Heart left ventricle (tissue), 16 donors: ENCODE data around the gene NHERF1. TPM values are rescaled to one million over a fixed set of nuclear protein-coding genes. Genes with fewer than 3 reads are reported as not detected.

Experiments
- ATAC-seq, 4 donors: fragments of 200-7000 bp; cut with Tn5 transposase; one replicate each; pipeline ENCODE4 v1.9.1; 2020 to 2022; ENCODE audit warnings: moderate library complexity in 4 of 4, mild to moderate bottlenecking in 3 of 4, moderate number of reproducible peaks in 1 of 4
- DNase-seq, 5 donors: peaks; one replicate each; pipeline ENCODE4 v3.0.0-alpha.2; 2020
- H3K27ac ChIP-seq, 12 donors: fragments of 200-600 bp; sonication (generic) in 4 of 12; one replicate each; pipeline versions ENCODE4 v1.5.0 to v1.8.0; 2016 to 2022; ENCODE audit warnings: mild to moderate bottlenecking in 2 of 12
- H3K27me3 ChIP-seq, 9 donors: fragments of 200-600 bp; sonication (generic) in 2 of 9; one replicate each; pipeline versions ENCODE4 v1.5.1 to v1.8.0; 2016 to 2022; ENCODE audit warnings: mild to moderate bottlenecking in 3 of 9
- H3K36me3 ChIP-seq, 9 donors: fragments of 200-600 bp; sonication (generic) in 2 of 9; one replicate each; pipeline versions ENCODE4 v1.5.0 to v1.8.0; 2018 to 2022; ENCODE audit warnings: mild to moderate bottlenecking in 2 of 9
- H3K4me1 ChIP-seq, 12 donors: fragments of 200-600 bp; sonication (generic) in 4 of 12; one replicate each; pipeline versions ENCODE4 v1.5.0 to v1.8.0; 2016 to 2022; ENCODE audit warnings: mild to moderate bottlenecking in 3 of 12
- H3K4me3 ChIP-seq, 12 donors: fragments of 200-600 bp; sonication (generic) in 4 of 12; one replicate each; pipeline versions ENCODE4 v1.5.0 to v1.8.0; 2017 to 2022; ENCODE audit warnings: mild to moderate bottlenecking in 9 of 12, moderate library complexity in 4 of 12
- H3K9me3 ChIP-seq, 12 donors: fragments of 200-600 bp; sonication (generic) in 4 of 12; one replicate each; pipeline versions ENCODE4 v1.5.0 to v1.8.0; 2016 to 2022; ENCODE audit warnings: mild to moderate bottlenecking in 1 of 12
- CTCF ChIP-seq, 12 donors: fragments of 200-600 bp; sonication (generic) in 4 of 12; IDR thresholded peaks; one replicate each; pipeline versions ENCODE4 v1.5.0 to v1.8.0; 2018 to 2022; ENCODE audit warnings: antibody characterized with exemption in 12 of 12, mild to moderate bottlenecking in 5 of 12
- POLR2A ChIP-seq, 2 donors: fragments of 450-650 bp; IDR thresholded peaks; one replicate each; pipeline ENCODE4 v1.6.1; 2017; ENCODE audit warnings: antibody characterized with exemption in 2 of 2, mild to moderate bottlenecking in 2 of 2, moderate library complexity in 2 of 2
- WGBS, 4 donors: extraction: QIAGEN DNeasy Blood & Tissue Kit in 2 of 4; methylation state at CpG; one replicate each; pipeline versions ENCODE4 v1.1.5 to v1.1.7; 2013 to 2018; 5-methylcytosine and 5-hydroxymethylcytosine counted together
- intact Hi-C, 10 donors: fragments of 100-400 bp; cut with DNase I; formaldehyde crosslinking; loops; one replicate each; pipeline versions ENCODE4 v1.11.1 to v1.14.2; 2022
- polyA plus RNA-seq, 2 donors: library from polyadenylated mRNA; stranded (reverse); fragments of 200-250 nt; gene quantifications; one replicate each; pipeline ENCODE4 v1.2.3, GENCODE V29; 2013
- total RNA-seq, 9 donors: library from RNA; depleted of rRNA in 2 of 9; stranded (reverse); fragments of >200 nt in 2 of 9; fragmentation: NEBNext Ultra II Directional in 3 of 9; extraction: Animal tissue kit (Norgen Biotek cat#: 25700) in 3 of 9; gene quantifications; one replicate each; pipeline versions ENCODE4 v1.1.0 to v1.2.4, GENCODE V29; 2016 to 2023
- donor health status: ischemic (EF 13 %, LVEDD 7.1; RV severe dilation, severe dysfunction).
- donor health status: healthy with polysubstance abuse.
- donor health status: DM: no; HTN: yes; CAD: no.
- donor health status: DM: no; HTN: no; CAD: no.
- donor health status: ischemic (EF 25% LVEDD 6.9; RV normal size, moderate dysfunction).
- donor health status: ischemic (EF 25% LVEDD 5.7; RV mildly dilated, moderate dysfunction).
- donor health status: healthy.
- donor health status: DM: yes; HTN: yes; CAD: no.
- donor health status: ischemic (EF 35%, LVEDD 5.7; RV mildly dilated, moderate dysfunction).
- donor health status: nonischemic (EF 11% LVEDD 7.7; RV severe dilation, severe dysfunction).
- donor health status: DM: yes; HTN: yes; CAD: no.
- donor health status: PGD.
- donor health status: ischemic (EF 29% LVEDD 5.4; RV normal size, mild dysfunction).
- donor health status: nonischemic (EF 23%, LVEDD 6.1; RV moderate dilation, normal function).

NHERF1 gene
- total and polyA plus RNA-seq, 11 donors, result 7.5 to 42.2 (median 19.2) TPM

GRCh38 chr17:74712756-74713155 lies 35.7 kb upstream of the NHERF1 start, which contains the start of gene CD300LF:
TSS of gene CD300LF (minus strand) at chr17:74712923. CDS start at chr17:74712866, 57 bp downstream.
- H3K9me3 ChIP-seq, result no peaks in the 10 kb centered on the region
- ATAC-seq, result peak in 3 of 4 donors; percentile 62 to 82 (median 82)
- H3K4me3 ChIP-seq, result peak within 1 kb of the TSS in 2 of 12 donors; percentile 26 to 59

DNA sequence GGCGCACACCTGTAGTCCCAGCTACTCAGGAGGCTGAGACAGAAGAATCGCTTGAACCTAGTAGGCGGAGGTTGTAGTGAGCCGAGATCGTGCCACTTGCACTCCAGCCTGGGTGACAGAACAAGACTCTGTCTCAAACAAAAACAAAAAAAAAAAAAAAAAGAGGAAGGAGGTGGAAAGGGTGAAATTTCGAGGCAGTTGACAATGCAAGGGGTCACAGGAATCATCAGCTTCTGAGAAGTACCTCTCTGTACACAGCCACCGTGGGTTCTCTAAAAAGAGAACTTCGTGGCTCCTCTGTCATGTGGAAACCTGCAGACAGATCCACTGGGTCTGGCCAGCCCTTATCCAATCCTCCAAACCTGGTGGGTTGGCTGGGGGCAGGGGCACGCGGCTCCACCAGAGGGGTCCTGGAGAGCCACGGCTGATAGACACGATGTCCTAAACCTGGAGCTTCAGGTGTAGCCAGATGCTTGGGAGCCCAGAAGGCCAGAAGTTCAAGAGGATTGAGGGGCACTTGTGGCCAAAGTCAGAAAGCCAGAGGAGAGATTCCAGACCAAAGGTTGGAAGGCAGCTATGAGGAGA lies 35.2 kb upstream of the NHERF1 start:
- ATAC-seq (no peak), DNase-seq (no peak)
- H3K27ac ChIP-seq, result peak overlapping the region in 1 of 12 donors; percentile 81
- intact Hi-C loops, result no loop called here
- peaks cover 0 to 13% (median 0%) of the 10 kb centered on the region in 12 donors for H3K4me1 ChIP-seq
- TF ChIP-seq POLR2A (IDR thresholded peaks at IDR 0.05) (no peak), CTCF (IDR thresholded peaks at IDR 0.05) (no peak)
- H3K4me3 ChIP-seq, result no peak overlapping the region
- peaks cover 0 to 34% (median 8%) of the 10 kb centered on the region in 9 donors for H3K27me3 ChIP-seq
- WGBS, 4 donors, result 84 to 87% (median 84%) methylated on average over 12 of the region's 12 CpGs
- H3K9me3 ChIP-seq, result no peaks in the 10 kb centered on the region
- no peaks in the 10 kb centered on the region for H3K36me3 ChIP-seq

More at GRCh38 chr17:74712756-74713155, 35.7 kb upstream of the NHERF1 start, which contains the start of gene CD300LF:
- Histone ChIP-seq H3K27me3 (peaks cover 0 to 34% (median 8%) of the 10 kb centered on the region in 9 donors), H3K27ac (peak within 1 kb of the TSS in 1 of 12 donors; percentile 81), H3K4me1 (peaks cover 0 to 13% (median 0%) of the 10 kb centered on the region in 12 donors), H3K36me3 (no peaks in the 10 kb centered on the region)
- WGBS, 4 donors, result 77 to 81% (median 79%) methylated on average over 8 of the region's 8 CpGs
- intact Hi-C loops, result no loop called here
- peak; percentile 29 to 69 (median 37) for DNase-seq
- TF ChIP-seq CTCF (IDR thresholded peaks at IDR 0.05) (no peak), POLR2A (IDR thresholded peaks at IDR 0.05) (no peak)

GRCh38 chr17:74715144-74715543 lies 33.3 kb upstream of the NHERF1 start:
- no peak overlapping the region for H3K4me3 ChIP-seq
- H3K9me3 ChIP-seq, result no peaks in the 10 kb centered on the region
- H3K27ac ChIP-seq, result no peak overlapping the region
- ATAC-seq (no peak), DNase-seq (no peak)
- TF ChIP-seq CTCF (IDR thresholded peaks at IDR 0.05), result no peak
- no peak for TF ChIP-seq POLR2A (IDR thresholded peaks at IDR 0.05)
- peaks cover 0 to 38% (median 8%) of the 10 kb centered on the region in 9 donors for H3K27me3 ChIP-seq
- intact Hi-C loops, result no loop called here
- no peaks in the 10 kb centered on the region for H3K36me3 ChIP-seq
- WGBS, 4 donors, result 16 to 33% (median 24%) methylated on average over 4 of the region's 4 CpGs
- H3K4me1 ChIP-seq, result peaks cover 0 to 13% (median 0%) of the 10 kb centered on the region in 12 donors

DNA sequence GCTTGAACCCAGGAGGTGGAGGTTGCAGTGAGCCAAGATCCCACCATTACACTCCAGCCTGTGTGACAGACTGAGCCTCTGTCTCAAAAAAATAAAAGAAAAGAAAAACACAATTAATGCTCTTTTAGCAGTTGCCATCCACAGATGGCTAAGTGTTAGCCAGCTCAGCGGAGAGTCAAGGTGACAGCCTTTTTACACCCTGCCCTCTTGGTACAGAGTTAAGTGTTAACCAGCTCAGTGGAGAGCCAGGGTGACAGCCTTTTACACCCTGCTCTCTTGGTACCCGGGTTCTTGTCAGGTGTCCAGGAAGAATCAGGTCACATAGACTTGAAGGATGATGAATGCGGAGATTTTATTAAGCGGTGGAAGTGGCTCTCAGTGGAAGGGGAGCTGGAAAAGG lies 27.9 kb upstream of the NHERF1 start:
- Histone ChIP-seq H3K27ac (no peak overlapping the region), H3K9me3 (no peaks in the 10 kb centered on the region), H3K27me3 (peaks cover 0 to 6% (median 0%) of the 10 kb centered on the region in 9 donors), H3K36me3 (no peaks in the 10 kb centered on the region), H3K4me3 (no peak overlapping the region), H3K4me1 (no peaks in the 10 kb centered on the region)
- TF ChIP-seq POLR2A (IDR thresholded peaks at IDR 0.05) (no peak), CTCF (IDR thresholded peaks at IDR 0.05) (no peak)
- 87 to 93% (median 88%) methylated on average over 4 of the region's 4 CpGs for WGBS, 4 donors
- DNase-seq (no peak), ATAC-seq (no peak)
- intact Hi-C loops, result loop anchor here in 1 of 10 donors (10.0 kb wide), 1 partner anchor 64 kb away; no protein-coding TSS in a partner anchor
